ENCODE data around the gene PSRC1. TPM values are rescaled to one million over a fixed set of nuclear protein-coding genes. Genes with fewer than 3 reads are reported as not detected.
A peak's percentile ranks its signal among the peaks of the same experiment; 100 is the strongest.

PSRC1 gene
- total RNA-seq, 1 experiment from 2014 or later = 60.3 TPM

- no peak for TF ChIP-seq CTCF (conservative IDR thresholded peaks at IDR 0.05)
- Histone ChIP-seq H2AFZ (ENCODE audit: low read length) (no peak overlapping the region), H2BK120ac (ENCODE audit: low read depth, low read length, poor library complexity, severe bottlenecking) (no peak overlapping the region), H2BK12ac (ENCODE audit: insufficient read length, low read depth, low read length) (no peak overlapping the region), H3K79me2 (ENCODE audit: insufficient read depth, low read length) (no peaks in the 10 kb centered on the region), H3K27me3 (ENCODE audit: insufficient read depth, low read length) (no peaks in the 10 kb centered on the region), H3K18ac (ENCODE audit: insufficient read length, low read depth, low read length) (no peak overlapping the region), H4K5ac (ENCODE audit: insufficient read length, low read depth, low read length) (no peak overlapping the region), H3T11ph (ENCODE audit: low read length) (no peak overlapping the region), H2AK5ac (ENCODE audit: insufficient read length, low read length) (no peak overlapping the region), H2BK20ac (ENCODE audit: low read depth, low read length, poor library complexity, severe bottlenecking) (no peak overlapping the region), H4K8ac (replicated peaks; ENCODE audit: insufficient read length, low read depth, low read length) (no peak overlapping the region), H2BK5ac (ENCODE audit: insufficient read length, low read length) (no peak overlapping the region), H3K9ac (ENCODE audit: extremely low read depth, insufficient read length, low read length) (no peak overlapping the region), H4K20me1 (ENCODE audit: control insufficient read depth, insufficient read depth, insufficient read length) (no peaks in the 10 kb centered on the region), H3K4me2 (ENCODE audit: insufficient read depth, insufficient read length, low read length) (no peak overlapping the region), H3K79me1 (ENCODE audit: insufficient read depth, low read depth, low read length, poor library complexity, severe bottlenecking) (no peaks in the 10 kb centered on the region), H4K91ac (ENCODE audit: insufficient read length, low read depth, low read length) (no peak overlapping the region), H2BK15ac (ENCODE audit: low read depth, low read length) (no peak overlapping the region), H3K14ac (ENCODE audit: insufficient read depth, low read length) (no peak overlapping the region), H3K9me3 (ENCODE audit: control insufficient read depth, low read depth, low read length) (no peaks in the 10 kb centered on the region), H3K56ac (ENCODE audit: insufficient read length, low read depth, low read length) (no peak overlapping the region), H3K27ac (ENCODE audit: insufficient read length, low read depth, low read length) (no peak overlapping the region), H3K4ac (ENCODE audit: low read depth, low read length) (no peak overlapping the region), H3K23ac (ENCODE audit: insufficient read length, low read depth, low read length) (no peak overlapping the region), H3K4me1 (ENCODE audit: insufficient read depth, low read length) (peaks cover 12% of the 10 kb centered on the region; the same call in 1 of the 2 replicates), H3K23me2 (ENCODE audit: insufficient read length, low read depth, low read length, poor library complexity, severe bottlenecking) (no peaks in the 10 kb centered on the region)
- peaks cover 41 to 45% of the 10 kb centered on the region in 2 experiments for H3K4me1 Mint-ChIP-seq
- no peaks in the 10 kb centered on the region; a peak in 1 of 5 replicates for H3K9me3 Mint-ChIP-seq
- DNase-seq = peak; percentile 1
- peaks cover 29% of the 10 kb centered on the region for H3K27me3 Mint-ChIP-seq (ENCODE audit: low read depth)
- no CpG with 5 or more reads among the region's 8 CpGs for whole genome bisulfite sequencing (ENCODE audit: extremely low coverage, insufficient read length, low lambda C conversion rate)
- H3K27ac Mint-ChIP-seq = no peak overlapping the region
- no peak overlapping the region for H3K4me3 Mint-ChIP-seq
- peaks cover 0 to 1% (median 0%) of the 10 kb centered on the region in 3 experiments; a peak in 2 of 7 replicates for H3K36me3 Mint-ChIP-seq (ENCODE audit: insufficient read depth in 1 of 3, low read depth in 3 of 3)
Observed at GRCh38 chr1:109243860-109244552, 38.9 kb downstream of the PSRC1 start.

All from H9 (cell line).